Urothelium cell line (cell line): ENCODE data around the gene VSTM5.
A peak's percentile ranks its signal among the peaks of the same experiment; 100 is the strongest.
"Not testable (repeated sequence)": the region's sequence is repeated elsewhere in the genome, so short reads cannot be mapped to it uniquely, and the experiment has no call there.

Source experiments
- DNase-seq: peaks from one replicate; pipeline ENCODE4 v3.0.0; 2011; ENCODE audit warnings: low spot score, mixed read lengths
- FAIRE-seq: peaks from 2 replicates; lab custom pipeline; 2011; peaks lifted over from hg19 to GRCh38; lab: Jason Lieb, UNC

The VSTM5 gene, protein sequence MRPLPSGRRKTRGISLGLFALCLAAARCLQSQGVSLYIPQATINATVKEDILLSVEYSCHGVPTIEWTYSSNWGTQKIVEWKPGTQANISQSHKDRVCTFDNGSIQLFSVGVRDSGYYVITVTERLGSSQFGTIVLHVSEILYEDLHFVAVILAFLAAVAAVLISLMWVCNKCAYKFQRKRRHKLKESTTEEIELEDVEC

DNA sequence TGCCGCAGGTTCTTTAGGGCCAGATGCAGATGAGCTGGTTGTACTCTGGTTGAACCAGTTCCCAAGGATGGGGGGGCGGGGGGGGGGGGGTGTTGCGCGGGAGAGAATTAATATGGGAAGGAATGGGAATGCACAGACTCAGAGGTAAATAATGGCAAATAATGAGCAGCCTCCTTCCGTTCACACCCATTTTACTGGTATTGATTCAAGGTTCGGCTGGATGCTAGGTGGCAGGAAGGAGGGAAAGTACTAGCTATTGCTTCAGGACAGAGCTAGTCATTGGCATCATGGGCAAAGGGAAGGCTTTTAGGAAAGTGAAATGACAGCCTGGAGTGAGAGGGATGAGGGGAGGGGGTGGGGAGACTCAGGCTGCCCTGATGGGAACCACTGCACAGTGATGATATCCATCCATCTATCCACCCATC lies at the start of gene VSTM5:
Gene VSTM5, minus strand, starts transcription at position 25 of the 425 bp plus-strand sequence. CDS start 116 bp downstream, outside the sequence.
- FAIRE-seq, result no peak
- DNase-seq, result no peak

DNA sequence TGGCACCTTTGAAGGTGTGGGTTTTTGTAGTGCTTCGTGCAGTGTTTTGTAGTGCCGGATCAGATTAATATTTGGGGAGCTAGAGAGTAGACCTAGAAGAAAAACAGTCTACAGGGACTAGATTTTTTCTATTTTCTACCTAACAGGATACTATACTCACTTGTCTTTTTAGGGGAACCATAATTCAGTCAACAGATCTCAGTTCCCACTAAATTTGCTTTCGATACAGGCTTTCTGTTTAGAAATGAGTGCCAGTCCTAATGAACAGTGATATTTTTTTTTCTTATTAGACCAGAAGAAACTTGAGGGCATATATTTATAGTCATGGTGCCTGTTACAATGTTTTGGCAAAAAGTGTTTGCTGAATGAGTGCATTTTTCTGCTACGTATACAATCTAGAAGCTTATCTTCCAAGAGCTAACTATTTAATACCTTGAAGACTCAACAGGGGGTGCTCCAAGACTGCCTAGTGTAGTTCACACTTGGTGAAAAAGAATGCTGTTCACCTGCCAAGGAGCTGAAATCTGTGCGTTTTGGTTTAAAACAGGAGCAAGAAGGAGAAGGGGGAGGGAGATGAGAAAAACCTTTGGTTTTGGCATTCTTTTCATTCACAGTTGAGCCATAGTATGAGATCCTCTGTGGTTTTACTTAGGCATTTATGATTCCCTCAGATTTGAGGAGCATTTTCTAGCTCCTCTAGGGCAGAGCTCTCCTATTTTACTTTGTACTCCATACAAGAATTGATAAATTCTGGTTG lies 44.9 kb upstream of the VSTM5 start:
- DNase-seq, result peak; percentile 48
- no peak for FAIRE-seq

DNA sequence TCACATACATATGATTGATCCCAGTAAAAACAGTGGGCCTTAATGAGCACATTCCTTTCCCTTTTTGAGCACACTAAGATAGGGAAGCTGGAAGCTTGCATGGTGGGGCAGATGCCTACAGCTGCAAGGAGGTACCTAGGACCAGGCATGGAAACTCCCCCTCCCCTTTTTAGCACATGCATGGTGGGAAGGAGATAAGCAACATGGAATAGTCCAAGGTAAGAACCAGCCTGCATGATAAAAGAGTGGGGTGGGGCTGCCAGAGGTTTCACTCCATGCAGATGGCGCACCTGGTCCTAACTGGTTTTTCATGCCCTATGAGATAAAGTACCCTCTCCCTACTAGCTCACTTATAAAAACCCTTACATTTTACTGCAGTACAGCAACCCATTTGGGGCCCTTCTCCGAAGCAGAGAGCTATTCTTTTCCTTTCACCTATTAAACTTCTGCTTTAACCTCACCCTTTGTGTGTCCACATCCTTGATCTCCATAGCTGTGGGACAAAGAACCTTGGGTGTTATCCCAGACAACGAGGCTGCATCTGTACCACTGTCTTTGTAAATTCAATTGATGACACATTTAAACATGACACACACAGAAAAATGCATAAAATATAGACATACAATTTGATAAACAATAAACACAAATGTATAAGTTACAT lies 40.1 kb upstream of the VSTM5 start:
- FAIRE-seq, result no peak
- DNase-seq, result no peak

DNA sequence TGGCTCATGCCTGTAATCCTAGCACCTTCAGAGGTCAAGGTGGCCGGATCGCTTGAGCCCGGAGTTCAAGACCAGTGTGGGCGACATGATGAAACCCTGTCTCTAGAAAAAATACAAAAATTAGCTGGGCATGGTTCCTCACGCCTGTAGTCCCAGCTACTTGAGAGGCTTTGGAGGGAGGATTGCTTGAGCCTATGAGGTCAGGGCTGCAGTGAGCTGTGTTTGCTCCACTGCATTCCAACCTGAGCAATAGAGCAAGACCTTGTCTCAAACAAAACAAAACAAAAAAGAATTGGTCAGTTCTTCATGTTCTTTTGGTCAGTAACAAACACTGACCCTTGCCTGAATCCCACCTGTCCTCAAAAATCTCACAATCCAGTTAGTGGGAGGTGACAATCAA lies 36.7 kb upstream of the VSTM5 start:
- no peak for DNase-seq
- no peak for FAIRE-seq

DNA sequence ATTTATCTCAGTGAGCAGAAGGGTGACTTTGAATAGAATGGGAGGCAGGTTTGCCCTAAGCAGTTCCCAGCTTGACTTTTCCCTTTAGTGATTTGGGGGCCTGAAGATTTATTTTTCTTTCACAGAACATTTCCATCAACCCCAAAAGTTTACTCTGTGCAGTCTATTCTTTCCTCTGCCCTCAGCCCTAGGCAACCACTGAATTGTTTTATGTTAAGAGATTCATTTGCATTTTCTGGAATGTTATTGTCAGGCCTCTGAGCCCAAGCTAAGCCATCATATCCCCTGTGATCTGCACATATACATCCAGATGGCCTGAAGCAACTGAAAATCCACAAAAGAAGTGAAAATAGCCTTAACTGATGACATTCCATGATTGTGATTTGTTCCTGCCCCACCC lies 28.7 kb upstream of the VSTM5 start:
- not testable (repeated sequence) for DNase-seq, FAIRE-seq

DNA sequence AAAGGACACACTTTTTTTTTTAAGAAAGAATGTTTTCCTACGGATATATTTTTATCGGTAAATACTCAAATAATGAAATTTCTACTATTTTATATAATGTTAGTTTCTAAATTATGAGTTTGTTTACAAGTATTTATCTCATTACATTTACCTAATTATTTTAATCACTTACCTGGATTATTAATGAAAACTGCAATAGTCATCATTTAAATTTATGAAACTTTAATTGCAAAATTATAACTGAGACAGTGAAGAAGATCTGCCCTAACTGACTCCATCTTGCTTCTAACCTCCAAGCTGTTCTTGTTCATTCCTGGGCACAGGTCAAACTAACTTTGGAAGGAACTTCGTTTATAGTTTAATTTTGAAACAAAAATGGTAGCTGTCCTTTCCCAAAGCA lies 25.2 kb upstream of the VSTM5 start:
- FAIRE-seq, result no peak
- DNase-seq, result no peak

DNA sequence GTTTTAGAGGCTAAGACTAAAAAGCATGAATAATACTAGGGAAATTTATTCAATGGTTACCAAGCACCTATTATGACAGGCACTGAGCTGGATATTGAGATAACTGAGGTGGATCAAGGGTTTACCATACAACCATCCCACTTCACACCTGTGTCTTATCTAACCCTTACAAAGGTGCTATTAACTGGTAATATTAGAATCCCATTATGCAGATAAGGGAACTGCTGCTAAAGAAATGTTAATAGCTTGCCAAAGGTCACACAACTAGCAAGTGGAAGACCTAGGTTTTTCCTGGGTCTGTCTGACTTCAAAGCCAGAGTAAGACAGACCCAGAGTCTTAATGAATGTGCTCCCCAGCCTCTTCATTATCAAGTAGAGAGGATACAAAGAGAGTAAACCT lies 21.1 kb upstream of the VSTM5 start:
- no peak for DNase-seq
- FAIRE-seq, result no peak

DNA sequence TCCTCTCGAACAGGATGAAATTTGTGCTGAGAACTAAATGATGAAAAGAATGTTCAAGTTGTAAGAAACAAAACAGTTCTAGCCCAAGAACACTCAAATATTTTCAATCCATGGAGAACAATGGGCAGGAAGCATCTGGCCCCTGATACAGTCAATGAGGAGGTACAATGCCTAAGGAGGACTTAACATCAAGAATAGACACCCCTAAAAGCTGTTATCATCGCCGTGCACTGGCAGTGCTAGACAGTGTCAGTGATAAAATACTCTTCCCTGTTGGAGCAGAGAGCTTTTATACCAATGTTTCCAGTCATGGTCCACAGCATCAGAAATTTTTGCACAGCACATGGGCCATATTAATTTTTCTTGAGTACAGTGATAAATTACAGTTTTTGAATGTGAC lies 20.2 kb upstream of the VSTM5 start:
- FAIRE-seq, result no peak
- no peak for DNase-seq

DNA sequence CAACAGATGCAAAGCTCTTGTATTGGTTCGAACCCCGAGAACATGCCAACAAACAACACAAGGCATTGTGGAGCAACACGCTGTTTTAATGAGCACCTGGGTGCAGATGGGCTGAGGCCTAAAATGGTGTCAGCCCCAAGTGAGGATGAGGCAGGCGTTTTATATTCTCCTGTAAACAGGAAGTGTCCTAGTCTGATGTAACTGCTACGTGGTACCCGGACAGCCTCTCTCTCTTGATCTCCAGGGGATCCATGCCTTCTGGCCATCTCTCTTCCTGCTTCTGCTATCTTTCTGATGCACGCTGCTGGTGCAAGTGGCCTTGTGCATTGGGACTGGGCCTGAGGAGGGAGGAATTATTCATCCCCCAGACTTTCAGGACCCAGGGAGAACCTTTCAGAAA lies 19.4 kb upstream of the VSTM5 start:
- DNase-seq (no peak), FAIRE-seq (no peak)

DNA sequence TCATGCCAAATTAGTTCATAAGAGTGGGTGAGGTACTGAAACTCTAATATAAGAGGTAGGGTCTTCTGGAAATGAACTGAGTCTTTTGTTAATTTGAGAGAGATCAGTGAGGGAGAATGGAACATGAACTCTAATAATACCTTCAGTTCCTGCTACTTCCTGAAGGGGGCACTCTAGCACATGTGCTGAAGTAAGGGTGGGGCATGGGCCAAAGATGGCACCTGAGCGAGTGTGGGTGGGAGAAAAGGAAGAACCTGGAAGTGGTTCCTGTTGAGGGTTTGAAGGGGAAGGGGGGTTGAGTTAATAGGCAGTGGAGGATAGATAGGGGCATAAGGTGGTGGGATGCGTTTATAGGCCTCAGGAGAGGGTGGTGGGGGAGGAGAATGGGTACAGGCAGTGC lies 18.0 kb upstream of the VSTM5 start:
- not testable (repeated sequence) for FAIRE-seq, DNase-seq

DNA sequence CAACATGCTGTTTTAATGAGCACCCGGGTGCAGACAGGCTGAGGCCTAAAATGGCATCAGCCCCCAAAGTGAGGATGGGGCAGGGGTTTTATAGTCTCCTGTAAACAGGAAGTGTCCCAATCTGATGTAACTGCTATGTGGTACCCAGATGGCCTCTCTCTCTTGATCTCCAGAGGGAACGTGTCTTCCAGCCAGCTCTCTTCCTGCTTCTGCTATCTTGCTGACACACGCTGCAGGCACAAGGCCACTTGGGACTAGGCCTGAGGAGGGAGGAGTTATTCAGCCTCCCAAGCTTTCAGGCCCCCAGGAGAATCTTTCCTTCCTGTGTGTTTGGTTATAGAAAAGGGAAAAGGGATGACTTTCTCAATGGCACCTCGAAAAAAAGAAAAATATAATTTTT lies 11.4 kb upstream of the VSTM5 start:
- DNase-seq (no peak), FAIRE-seq (no peak)

DNA sequence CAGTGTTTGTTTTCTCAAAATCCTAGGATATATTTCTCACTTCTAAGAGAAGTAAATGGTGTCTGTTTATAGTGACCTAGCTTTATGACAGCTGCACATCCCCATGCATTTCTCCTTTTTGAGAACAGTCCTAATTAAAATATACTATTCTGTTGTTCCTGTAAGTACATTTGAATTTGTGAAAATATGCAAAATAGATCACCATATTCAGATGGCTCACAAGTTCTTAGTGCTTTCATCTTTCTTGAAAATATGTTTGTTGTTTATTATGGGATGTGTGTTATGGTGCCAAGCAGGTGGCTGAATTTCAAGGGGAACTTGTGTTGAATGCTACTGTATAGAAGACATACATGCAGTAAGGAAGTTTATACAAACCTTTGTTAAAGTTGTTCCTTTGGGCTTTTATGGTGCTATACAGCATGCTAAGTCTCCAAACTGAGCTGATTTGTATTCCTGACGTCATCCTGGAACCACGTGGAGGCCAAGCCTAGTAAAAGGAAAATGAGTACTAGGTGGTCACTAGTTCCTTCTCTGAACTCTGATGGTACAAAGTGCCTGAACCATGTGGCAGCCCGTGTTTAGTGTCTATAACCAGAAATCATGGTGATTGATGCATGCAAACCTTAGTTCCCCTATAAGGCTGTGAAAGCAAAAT lies 7.8 kb upstream of the VSTM5 start:
- DNase-seq, result no peak
- no peak for FAIRE-seq

DNA sequence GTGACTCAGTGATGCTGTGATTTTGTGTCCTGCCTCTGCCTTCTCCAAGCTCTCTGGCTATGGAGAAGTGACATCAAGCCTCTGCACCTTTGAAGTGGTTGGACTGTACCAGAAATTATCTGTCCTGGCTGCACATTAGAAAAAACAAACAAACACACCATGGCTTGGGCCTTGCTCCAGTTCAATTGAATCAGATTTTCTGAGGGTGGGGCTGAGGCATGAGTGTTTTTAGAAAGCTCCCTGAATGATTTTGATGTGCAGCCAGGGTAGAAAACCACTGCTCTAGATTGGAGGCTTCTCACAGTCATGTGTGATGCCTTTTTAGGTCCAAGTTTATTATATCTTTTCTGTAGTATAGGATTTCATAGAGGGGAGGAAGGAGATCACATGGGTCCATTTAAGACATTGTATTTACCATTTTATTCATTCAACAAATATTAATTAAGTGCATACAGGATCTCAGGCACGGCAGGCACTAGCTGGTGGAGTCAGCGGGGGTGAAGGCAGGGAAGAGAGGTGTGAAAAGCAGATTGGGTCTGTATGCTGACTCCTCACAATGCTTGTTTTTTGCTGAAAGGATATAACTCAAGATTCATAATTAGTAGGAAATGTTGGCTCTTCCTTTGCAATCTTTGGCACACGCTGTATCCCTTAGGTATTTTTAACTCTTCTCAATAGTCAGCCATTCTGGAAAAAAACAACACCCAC lies 7.1 kb upstream of the VSTM5 start:
- no peak for FAIRE-seq
- no peak for DNase-seq

DNA sequence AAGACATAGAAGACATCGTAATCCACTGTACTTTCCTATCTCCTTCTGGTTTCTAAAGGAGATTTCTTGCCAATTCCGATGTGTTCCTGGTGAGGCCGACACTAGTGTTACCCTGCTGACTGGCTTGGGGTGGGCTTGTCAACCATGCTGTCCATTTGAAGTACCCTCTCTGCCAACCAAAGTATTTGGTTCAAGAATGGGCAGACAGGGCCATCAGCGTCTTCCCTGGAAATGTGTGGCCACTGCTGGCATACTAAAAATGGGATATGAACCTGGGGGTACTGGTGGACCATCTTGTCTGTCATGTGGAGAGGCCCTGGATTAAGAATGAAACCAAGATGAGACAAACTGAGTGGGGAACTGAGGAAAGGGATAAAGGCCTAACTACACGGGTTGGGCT lies 1.8 kb upstream of the VSTM5 start:
- FAIRE-seq, result no peak

DNA sequence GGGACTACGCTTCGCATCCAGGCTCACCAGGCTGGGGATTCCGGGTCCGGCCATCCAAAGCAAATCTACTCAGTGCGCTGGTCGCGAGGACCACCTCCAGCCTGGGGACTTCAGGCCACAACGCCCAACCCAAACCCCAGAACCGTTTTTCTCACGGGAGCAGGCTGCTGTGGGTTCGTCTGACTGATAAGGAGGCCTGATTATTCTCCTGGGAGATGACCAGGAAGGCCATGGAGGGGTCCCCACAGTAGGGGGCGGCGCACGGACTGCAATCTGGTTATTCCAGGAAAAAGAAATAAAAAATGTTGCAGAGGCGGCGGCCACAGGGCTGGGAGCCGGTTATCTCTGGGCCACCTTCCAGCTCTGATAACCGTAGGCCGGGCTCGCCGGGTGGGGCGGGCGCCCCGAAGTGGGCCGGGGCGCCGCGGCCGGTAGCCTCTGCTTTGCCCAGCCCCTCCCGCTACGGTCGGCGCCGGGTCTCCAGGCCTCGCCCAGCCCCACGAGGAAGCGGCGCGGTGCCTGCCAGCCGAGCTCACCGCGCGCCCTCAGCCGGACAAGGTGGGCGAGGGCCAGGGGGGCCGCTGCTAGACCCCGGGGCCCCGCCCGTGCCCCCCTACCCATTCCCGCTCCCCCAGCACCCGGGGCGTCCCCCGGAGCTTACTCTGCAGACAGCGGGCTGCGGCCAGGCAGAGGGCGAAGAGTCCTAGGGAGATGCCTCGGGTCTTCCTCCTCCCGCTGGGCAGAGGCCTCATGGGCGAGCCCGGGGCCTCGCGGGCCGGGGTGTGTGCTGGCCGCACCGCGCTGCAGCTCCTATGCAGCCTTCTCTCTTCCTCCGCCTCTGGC lies 446 bp downstream of the VSTM5 start:
- FAIRE-seq (no peak), DNase-seq (no peak)

More for the DNA sequence above, 1.8 kb upstream of the VSTM5 start:
- no peak for DNase-seq

DNA sequence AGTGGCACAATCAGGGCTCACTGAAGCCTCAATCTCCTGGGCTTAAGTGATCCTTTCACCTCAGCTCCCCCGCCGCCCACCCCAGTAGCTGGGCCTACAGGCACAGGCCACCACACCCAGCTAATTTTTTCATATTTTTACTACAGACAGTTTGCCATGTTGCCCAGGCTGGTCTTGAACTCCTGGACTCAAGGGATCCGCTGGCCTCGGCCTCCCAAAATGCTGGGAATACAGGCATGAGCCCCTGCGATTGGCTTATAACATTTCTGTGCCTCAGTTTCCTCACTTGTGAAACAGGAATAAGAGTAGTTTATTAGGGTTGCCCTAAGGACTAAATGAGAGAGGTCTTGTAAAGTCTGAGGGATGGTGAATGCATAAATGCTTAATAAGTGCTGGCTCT lies 1.2 kb downstream of the VSTM5 start:
- DNase-seq (no peak), FAIRE-seq (no peak)

DNA sequence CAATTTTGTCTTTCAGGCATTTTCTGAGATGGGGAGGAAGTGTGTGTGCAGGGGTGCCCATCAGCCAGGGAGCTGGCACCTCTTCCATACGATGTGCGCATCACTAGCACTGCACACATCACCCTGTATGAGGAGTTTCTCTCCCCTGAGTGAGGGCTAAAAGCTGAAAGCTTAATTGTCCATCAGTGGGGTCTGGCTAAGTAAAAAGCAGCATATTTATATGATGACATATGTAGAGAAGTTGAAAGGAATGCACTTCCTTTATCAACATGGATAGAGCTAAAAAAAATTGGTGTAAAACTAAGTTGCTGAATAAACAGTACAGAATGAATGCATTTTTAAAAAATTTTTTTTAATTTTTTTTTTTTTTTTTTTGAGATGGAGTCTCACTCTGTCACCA lies 4.0 kb downstream of the VSTM5 start:
- FAIRE-seq (no peak), DNase-seq (no peak)

DNA sequence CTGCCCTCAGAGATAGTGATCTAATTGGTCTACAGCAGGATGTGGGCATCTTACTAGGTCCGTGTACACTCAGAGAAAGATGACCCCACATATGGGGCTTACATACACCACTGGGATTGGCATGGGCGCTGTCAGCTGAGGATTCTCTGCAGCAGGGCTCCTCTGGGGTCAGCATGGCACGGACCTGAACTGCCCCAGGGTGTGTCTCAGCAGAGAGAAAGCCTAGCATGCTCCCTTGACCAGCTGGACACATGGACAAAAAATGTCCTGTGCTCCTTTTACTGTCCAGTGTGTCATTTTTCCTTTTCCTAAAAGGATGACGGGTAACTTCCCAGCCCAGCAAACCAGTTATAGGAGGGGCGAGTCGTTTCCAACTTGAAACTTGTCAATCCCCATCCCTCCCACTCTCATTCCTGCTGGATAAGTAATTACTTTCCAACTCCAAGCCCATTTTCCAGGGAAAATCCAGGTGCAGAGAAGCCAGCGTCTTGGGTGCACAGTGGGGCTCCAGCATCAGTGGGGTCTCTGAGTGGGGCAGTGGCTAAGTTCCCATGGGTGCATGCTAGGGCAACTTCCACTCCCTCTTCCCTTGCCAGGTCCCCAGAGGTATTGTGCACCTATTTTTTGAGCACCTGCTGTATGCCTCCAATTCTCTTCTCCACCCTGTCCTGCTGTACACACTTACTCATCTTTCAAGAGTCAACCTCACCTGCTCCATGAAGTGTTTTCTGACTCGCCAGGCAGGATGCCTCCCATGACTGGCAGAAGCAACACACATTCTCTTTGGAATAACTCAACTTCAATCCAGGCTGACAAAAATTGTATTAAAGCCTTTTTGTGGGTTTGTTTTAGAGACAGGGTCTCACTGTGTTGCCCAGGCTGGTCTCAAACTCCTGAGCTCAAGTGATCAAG lies 5.0 kb downstream of the VSTM5 start:
- DNase-seq, result no peak
- FAIRE-seq, result no peak

DNA sequence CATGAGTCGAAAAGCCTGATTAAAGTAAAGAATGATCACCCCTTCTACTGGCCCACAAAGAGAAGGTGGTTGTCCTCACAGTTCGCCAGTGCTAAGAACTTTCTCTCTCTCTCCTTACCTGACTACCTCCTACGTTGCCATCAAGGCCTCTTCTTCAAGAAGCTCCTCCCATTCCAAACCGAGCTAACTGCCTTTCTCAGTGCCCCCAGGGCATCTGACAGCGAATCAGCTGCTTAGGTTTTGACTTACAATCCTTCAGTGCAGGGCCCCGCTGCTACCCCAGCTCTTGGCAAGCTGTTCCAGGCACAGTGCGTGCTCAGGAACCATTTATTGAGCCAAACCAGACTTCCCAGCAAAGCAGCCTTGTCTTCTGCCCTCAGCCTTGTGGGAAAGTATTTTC lies 5.8 kb downstream of the VSTM5 start:
- FAIRE-seq (no peak), DNase-seq (no peak)
